Posterior vena cava (tissue), 2 donors: ENCODE data around the gene DYDC2. TPM values are rescaled to one million over a fixed set of nuclear protein-coding genes. Genes with fewer than 3 reads are reported as not detected.
"Not testable (repeated sequence)": the region's sequence is repeated elsewhere in the genome, so short reads cannot be mapped to it uniquely, and the experiment has no call there.

Experiments used
- DNase-seq: peaks from one replicate; pipeline ENCODE4 v3.0.0-alpha.2; 2020; ENCODE audit warnings: low spot score
- intact Hi-C, 2 donors: fragments of 100-400 bp; cut with DNase I; formaldehyde crosslinking; loops; one replicate each; pipeline versions ENCODE4 v1.14.1 to v1.14.2; 2022 to 2023
- long read RNA-seq, 2 donors: library from polyadenylated mRNA; unstranded; transcript quantifications; one replicate each; pipeline ENCODE4 v2.0.0, GENCODE V29; 2020 to 2021
- total RNA-seq, 2 donors: library from RNA; stranded (reverse); fragmentation: NEBNext Ultra II Directional; extraction: Animal tissue kit (Norgen Biotek cat#: 25700); gene quantifications; one replicate each; pipeline ENCODE4 v1.2.1, GENCODE V29; 2021
- donor health status: DM: yes; HTN: yes; CAD: no.
- donor health status: DM: yes; HTN: yes; CAD: no.

Gene DYDC2, protein sequence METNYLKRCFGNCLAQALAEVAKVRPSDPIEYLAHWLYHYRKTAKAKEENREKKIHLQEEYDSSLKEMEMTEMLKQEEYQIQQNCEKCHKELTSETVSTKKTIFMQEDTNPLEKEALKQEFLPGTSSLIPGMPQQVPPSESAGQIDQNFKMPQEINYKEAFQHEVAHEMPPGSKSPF
- total RNA-seq = not detected
- long read RNA-seq, donor 1 = 0 reads
- long read RNA-seq, donor 2 = 0 reads

DNA sequence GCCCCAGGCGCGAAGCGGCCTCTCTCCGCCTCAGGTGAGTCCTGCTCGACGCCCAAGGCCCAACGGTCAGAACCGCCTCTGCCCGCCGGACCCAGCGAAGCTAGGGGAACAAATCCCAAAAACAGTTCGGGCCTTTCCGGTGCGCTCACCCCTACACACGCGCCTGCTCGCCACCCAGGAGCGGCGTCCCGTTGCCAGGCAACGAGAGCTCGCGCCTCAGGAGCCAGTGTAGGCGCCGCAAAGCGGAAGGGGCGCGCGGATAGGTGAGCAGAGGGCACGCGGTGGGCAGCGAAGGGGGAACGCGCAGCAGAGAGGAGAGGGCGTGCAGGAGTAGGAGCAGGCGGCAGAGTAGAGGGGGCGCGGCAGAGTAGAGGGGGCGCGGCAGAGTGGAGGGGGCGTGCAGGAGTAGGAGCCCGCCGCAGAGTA lies at the start of gene DYDC2, which contains the start of gene DYDC1:
Gene DYDC2, plus strand, starts transcription at position 219 of the 426 bp plus-strand sequence. CDS start 5,663 bp downstream, outside the sequence.
Gene DYDC1, minus strand, starts transcription at position 193 of the 426 bp plus-strand sequence. CDS start 4,154 bp downstream, outside the sequence.
- intact Hi-C loops = no loop called here
- DNase-seq = peak; percentile 82

DNA sequence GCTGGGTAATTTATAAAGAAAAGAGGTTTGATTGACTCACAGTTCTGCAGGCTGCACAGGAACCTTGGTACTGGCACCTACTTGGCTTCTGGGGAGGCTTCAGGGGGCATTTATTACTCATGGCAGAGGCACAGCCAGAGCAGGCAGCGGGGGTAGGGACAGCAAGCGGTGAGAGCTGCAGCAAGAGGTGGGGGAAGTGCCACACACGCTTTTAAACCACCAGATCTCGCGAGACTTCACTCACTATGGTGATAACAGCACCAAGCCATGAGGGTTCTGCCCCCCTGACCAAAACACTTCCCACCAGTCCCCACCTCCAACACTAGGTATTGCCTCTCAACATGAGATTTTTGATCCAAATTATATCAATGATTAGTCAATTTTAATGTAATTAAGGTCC lies 43.1 kb upstream of the DYDC2 start:
- intact Hi-C loops = no loop called here
- no peak for DNase-seq

DNA sequence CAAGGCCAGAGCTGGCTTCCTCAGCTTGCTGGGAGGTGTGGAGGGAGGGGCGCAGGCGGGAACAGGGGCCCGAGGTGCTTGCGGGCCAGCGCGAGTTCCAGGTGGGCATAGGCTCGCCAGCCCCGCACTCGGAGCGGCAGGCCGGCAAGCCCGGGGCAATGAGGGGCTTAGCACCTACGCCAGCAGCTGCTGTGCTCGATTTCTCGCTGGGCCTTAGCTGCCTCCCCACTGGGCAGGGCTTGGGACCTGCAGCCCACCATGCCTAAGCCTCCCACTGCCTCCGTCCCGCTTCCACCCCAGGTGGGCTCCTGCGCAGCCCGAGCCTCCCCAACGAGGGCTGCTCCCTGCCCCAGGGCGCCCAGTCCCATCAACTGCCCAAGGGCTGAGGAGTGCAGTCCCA lies 41.2 kb upstream of the DYDC2 start:
- intact Hi-C loops = no loop called here
- no peak for DNase-seq

DNA sequence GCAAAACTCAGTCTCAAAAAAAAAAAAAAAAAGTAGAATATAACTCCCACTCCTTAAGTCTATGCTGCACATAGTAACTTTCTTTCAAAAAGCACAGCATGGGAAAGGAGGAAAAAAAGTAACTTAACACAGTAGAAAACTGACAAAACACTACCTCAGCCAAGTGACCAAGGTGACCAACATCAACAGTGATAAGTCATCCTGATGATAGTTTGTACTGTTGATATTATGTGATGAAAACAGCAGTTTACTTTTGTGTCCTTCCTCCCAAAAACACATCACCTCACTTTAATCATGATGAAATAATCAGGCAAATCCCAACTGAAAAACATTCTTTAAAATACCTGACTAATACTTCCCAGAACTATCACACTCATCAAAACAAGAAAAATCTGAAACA lies 37.8 kb upstream of the DYDC2 start:
- intact Hi-C loops = no loop called here
- DNase-seq = no peak

DNA sequence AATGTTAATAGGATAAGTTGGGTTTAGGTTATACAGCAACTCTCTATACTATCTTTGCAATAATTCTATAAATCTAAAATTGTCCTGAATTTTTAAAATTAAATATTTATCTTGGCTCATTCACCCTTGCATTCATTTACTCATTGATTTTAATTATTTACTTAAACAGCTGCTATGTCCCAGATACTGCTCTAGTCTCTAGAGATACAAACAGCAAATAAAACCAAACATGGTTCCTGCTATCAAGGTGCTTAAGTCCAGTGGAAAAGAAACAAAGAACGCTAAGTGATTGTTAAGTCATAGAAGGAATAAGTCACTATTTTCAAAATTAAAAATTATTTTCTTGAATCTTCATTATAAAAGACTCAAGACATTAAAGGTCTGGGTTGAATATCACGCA lies 37.3 kb upstream of the DYDC2 start:
- no peak for DNase-seq
- intact Hi-C loops = no loop called here

DNA sequence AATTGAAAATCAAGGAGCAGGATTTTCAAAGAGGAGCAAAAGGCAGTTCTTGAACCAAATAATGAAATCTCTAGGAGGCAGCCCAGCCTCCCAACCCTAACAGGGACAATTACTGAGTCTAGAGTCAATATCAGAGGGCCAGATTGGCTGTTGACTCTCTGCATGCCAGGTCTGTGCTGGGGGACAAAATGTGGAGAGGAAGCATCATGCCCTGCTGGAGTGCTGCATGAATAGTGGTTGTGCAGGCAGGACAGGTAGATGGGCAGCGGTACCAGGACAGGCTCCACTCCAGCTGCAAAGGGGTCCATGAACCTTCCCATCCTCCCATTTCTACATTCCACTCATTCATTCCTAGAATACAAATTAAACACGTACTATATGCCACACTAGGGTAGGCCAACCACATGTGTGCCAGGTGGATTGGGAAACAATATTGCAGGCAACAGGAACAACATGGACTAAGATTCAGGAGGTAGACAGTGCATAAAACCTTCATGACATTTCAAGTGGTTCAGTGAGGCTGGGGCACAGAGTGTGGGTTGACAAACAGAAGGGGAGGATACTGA lies 36.8 kb upstream of the DYDC2 start:
- intact Hi-C loops = no loop called here
- no peak for DNase-seq

DNA sequence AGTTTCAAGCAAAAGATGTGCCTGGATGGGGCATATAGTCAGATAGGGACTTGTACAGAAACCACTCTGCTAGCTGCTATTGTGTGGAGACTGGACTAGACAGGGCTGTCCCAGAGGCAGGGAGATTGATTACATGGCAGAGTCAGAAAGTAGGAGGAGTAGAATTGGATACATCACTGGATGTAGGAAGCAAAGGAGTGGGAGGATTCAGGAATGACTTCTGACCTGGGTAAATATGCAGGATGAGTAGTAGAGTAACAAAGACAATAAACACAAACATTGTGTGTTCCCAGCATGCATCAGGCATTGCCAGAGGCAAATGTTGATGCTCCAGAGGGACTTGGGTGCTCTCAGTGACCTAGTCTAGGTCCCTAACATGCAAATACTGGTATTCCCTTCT lies 36.2 kb upstream of the DYDC2 start:
- no peak for DNase-seq

DNA sequence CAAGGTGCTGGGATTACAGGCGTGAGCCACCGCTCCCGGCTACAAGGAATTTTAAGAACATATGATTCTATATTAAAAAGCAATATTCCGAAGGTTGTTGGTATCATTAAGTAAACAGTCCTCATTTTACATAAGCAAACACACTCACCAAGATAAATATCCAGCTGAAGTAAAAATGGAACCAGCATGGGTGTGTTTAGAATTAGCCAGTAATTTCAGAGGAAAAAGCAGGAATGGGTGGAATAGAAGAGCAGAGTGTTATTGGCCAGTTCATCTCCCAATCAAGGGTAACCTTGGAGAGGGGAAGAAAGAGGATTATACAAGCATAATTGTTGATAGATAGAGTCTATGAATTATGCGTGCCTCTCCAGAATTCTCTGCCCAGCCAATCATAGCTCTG lies 35.4 kb upstream of the DYDC2 start:
- intact Hi-C loops = no loop called here
- DNase-seq = no peak

More for the DNA sequence above, 36.2 kb upstream of the DYDC2 start:
- intact Hi-C loops = no loop called here

DNA sequence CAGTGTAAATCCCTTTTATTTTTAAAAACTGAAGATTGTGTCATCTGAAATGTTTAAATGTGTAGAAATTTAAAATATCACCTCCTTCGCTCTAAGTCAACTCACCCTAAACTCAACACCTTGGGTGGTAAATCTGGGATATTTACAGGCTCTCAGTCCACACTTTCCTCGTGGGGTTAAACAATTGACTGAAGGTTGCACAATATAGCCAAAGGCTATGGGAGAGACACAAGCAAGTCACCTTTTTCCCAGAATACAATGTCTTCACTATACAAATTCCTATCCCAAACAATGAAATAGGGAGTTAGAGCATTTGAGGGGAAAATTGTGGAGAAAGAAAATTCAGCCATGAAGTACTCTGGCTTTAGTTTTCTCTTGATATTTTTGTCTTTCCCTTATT lies 34.4 kb upstream of the DYDC2 start:
- DNase-seq = no peak
- intact Hi-C loops = no loop called here

DNA sequence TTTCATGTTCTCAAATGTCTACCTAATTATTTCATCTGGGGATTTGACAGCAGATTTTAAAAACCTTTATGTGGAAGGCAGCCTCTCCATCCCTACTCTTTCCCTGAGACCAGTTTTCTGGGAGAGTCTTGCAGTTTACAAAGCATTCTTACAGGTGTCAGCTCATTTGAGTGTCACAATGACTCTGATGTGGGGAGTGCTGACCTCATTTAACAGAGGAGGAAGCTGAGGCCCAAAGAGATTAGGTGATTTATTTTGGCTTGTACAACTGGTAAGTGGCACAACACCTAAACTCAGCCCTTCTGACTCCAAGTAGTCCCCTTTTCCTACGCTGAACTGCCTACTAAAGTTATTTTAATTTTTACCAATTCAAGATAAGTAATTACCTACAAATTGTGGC lies 33.9 kb upstream of the DYDC2 start:
- intact Hi-C loops = no loop called here
- no peak for DNase-seq

DNA sequence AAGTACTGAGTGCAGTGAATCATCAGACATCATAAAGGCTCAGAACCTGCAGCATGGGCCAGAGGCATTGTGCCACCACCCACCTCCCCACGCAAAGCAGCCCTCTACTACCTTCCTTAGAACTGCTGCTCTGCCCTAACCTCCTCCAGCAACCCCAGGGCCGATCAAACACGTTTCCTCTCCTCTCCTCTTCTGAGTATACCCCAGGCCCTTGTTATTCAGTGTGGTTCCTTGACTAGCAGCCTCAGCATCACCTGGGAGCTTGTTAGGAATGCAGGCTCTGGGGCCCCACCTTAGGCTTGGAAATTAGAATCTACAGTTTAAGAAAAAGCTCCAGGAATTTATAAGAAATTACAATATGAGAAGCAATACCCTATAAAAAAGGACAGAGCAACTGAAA lies 33.3 kb upstream of the DYDC2 start:
- intact Hi-C loops = no loop called here
- no peak for DNase-seq

DNA sequence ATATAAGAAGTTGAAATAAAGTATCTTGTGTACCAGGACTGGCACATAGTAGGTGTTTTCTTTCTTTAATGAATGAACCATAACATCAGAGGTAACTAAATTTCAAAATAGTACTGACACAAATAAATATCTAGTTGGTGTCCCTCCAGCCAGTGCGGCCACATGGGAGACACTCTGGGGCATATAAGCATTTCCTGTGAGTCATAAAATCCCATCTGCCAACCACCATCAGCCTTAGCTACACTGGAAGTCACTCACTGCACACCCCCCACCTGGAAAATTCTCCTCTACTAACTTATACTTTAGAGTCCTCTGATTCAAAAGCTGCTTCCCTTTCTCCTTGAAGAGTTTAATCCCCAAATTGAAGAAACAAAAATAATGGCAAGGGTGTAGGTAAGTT lies 32.5 kb upstream of the DYDC2 start:
- DNase-seq = no peak
- intact Hi-C loops = no loop called here

DNA sequence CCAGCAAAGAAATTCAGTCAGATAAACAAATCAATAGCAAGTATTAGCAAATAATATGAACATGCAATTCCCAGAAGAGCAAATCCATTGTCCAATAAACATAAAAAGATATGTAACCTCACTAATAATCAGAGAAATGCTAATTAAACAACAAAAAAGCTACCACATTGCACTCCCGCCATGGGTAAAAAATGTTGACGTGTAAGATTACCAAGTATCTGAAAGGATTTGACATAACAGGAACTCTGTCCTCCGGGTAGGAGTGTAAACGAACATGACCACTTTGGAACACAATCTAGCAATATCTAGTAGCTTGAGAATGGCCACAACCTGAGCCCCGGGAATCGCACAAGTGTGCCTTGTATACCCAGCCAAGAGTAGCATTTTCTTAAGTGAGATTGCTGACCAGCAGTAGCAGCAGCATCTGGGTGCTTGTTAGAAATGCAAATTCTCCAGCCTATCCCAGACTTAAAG lies 31.7 kb upstream of the DYDC2 start:
- DNase-seq = no peak
- intact Hi-C loops = no loop called here

DNA sequence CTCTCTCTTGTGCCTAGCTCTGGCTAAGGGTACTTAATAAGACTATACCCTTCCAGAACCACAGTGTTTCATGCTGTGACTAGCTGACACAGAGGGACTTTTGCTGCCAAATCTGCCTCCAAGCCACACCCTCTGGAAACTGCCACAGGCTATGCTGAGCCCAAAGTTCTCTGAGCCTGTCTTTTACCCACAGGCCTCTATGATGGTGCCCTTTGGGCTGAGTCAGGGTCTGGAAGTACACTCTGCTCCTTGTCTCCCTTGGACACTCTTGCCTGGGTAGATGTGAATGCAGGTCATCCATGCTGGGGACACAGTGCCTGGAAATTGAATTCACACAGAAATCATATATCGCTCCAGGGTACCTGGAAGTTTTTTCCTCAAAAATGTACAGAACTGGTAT lies 22.6 kb upstream of the DYDC2 start:
- intact Hi-C loops = no loop called here
- no peak for DNase-seq

DNA sequence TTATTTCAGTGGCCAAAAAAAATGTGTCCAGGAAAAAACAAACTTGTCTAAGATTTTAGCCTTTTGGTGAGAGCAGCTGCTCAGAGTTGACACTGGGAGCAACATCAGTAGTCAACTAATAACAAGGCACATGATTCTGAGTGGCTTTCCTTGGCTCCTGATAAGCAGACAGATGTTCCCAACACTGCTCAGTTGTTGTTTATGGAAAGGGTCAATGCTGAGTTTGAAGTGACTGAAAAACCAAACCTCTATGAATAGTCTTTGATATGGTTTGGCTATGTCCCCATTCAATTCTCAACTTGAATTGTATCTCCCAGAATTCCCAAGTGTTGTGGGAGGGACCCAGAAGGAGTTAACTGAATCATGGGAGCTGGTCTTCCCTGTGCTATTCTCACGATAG lies 12.3 kb upstream of the DYDC2 start:
- no peak for DNase-seq
- intact Hi-C loops = no loop called here

DNA sequence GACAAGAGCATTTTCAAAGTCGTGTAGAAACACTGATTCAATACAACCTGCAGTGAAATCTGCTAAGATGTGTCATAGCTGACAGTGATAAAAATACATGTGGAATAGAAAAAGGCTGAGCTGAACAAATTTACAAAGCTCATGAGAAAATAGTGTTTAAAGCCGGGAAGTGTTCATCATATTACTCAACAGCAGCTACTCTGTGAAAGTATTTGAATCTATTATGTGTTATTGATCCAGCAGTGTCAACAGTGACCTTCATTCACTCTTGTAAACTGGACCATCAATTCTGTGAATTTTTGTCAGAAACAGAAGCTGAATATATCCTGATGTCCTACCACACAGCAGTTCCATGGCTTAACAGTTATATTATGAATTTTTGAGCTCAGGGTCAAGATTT lies 11.7 kb upstream of the DYDC2 start:
- DNase-seq = no peak
- intact Hi-C loops = no loop called here

DNA sequence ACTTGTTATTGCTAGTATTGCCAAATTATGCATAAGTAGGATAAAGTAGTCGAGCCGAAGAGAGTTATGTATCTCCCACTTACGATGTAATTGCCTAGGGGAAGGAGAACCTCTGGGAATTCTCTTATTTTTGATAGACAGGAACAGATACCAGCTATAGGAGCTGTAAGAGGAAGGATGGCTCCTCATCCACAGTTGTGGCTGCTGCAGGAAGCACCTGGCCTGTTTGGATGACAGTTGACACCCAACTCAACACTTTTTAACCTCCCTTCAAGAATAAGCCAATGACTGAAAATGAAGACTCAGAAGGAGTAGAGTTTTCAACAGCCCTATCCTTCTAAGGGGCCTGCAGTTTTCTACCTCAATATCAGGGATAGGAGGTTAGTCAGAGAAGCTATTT lies 6.3 kb upstream of the DYDC2 start:
- intact Hi-C loops = no loop called here
- DNase-seq = no peak

DNA sequence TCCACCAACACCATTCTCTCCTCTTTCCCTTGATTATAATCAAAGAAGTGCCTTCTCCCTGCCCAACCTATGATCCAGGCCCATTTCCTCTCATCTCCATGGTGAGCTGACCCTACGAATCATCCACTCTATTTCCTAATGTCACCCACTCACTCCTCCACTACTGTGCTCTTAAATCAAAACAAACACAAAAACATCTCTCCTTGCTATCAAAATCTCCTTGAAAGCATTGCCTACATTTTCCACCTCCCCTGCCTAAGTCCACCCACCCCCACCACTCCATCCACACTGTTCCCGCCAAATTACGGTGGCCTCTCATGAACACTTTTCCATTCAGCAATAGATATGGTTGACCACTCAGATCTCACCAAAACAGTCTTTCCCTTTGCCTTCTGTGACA lies 5.4 kb upstream of the DYDC2 start:
- no peak for DNase-seq
- intact Hi-C loops = no loop called here

DNA sequence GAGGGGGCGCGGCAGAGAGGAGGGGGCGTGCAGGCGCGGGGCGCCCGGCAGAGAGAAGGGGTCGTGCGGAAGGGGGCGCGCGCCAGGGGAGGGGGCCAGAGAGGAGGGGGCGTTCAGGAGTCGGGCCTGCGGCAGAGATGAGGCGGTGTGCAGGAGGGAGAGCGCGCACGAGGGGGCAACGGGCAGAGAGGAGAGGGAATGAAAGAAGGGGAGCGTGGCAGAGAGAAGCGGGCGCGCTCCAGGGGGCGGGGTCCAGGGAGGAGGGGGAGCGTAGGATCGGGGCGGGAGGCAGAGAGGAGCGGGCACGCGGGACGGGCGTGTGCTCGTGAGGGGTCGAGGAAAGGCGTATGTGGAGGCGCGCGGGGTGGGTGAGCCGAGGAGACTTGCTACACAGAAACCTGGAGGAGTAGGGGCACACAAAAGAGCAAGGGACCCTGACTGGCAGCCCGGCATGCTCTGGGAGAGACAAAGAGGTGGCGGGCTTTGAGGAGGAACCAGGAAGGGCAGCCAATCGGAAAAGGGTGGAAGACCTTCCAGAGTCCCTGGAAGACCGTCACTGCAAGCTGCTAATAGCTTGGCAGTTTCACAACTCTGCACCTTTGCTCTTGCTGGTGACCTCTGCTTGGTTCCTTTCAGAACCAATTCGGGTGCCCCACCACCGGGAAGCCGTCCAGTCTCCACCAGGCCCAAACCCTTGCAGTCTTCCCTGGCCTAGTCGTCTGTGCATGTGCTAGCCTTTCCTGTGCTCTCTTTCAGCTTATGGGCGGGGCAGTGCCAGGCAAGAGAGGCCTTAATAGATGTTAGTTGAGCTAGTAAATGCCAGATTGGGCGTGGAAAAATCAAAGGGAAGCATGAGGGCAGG lies 639 bp downstream of the DYDC2 start:
- intact Hi-C loops = no loop called here
- no peak for DNase-seq

DNA sequence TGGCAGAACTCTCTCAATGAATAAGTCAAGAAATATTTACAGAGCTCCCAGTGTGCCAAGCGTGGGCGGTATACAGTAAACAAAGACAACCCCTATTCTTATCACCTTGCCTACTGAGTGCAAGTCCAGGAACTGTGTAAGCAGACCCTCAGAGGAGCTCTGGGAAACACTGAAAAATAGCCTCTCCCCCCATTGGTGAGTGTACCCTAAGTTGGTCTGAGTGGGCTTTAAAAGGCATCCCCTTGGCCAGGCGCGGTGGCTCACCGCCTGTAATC lies 1.2 kb downstream of the DYDC2 start:
- no peak for DNase-seq
- intact Hi-C loops = no loop called here

DNA sequence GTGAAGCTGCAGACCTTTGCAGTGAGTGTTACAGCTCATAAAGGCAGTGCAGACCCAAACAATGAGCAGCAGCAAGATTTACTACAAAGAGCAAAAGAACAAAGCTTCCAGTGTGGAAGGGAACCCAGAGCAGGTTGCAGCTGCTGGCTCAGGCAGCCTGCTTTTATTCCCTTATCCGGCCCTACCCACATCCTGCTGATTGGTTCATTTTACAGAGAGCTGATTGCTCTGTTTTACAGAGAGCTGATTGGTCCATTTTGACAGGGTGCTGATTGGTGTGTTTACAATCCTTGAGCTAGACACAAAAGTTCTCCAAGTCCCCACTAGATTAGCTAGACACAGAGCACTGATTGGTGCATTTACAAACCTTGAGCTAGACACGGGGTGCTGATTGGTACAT lies 2.3 kb downstream of the DYDC2 start:
- intact Hi-C loops = not testable (repeated sequence)

More for the DNA sequence above, 2.3 kb downstream of the DYDC2 start:
- not testable (repeated sequence) for DNase-seq
